H9 (cell line): ENCODE data around the gene ENPP4. TPM values are rescaled to one million over a fixed set of nuclear protein-coding genes. Genes with fewer than 3 reads are reported as not detected.

Experiments used
- DNase-seq: peaks from one replicate; pipeline ENCODE4 v3.0.0-alpha.2; 2017
- H2AFZ ChIP-seq: one replicate; pipeline ENCODE4 v1.6.1; 2013; ENCODE audit warnings: mild to moderate bottlenecking, low read length, control low read depth, moderate library complexity
- H2AK5ac ChIP-seq: 2 replicates; pipeline ENCODE4 v1.6.1; 2013; ENCODE audit warnings: low read length, control low read depth, mixed read lengths; ENCODE audit not compliant: insufficient read length
- H2BK120ac ChIP-seq: one replicate; pipeline ENCODE4 v1.6.1; 2013; ENCODE audit warnings: low read depth, mild to moderate bottlenecking, low read length, control low read depth, inconsistent platforms; ENCODE audit not compliant: poor library complexity, severe bottlenecking
- H2BK12ac ChIP-seq: 2 replicates; pipeline ENCODE4 v1.6.1; 2013; ENCODE audit warnings: low read length, control low read depth, mixed read lengths, low read depth; ENCODE audit not compliant: insufficient read length
- H2BK15ac ChIP-seq: 2 replicates; pipeline ENCODE4 v1.6.1; 2013; ENCODE audit warnings: low read depth, low read length, control low read depth
- H2BK20ac ChIP-seq: one replicate; pipeline ENCODE4 v1.6.1; 2013; ENCODE audit warnings: low read depth, mild to moderate bottlenecking, low read length, control low read depth, inconsistent platforms; ENCODE audit not compliant: poor library complexity, severe bottlenecking
- H2BK5ac ChIP-seq: 2 replicates; pipeline ENCODE4 v1.6.1; 2013; ENCODE audit warnings: low read length, control low read depth, mixed read lengths; ENCODE audit not compliant: insufficient read length
- H3K14ac ChIP-seq: 2 replicates; pipeline ENCODE4 v1.6.1; 2013; ENCODE audit warnings: low read length, control low read depth; ENCODE audit not compliant: insufficient read depth
- H3K18ac ChIP-seq: 2 replicates; pipeline ENCODE4 v1.6.1; 2013; ENCODE audit warnings: low read depth, mild to moderate bottlenecking, mixed read lengths, low read length, control low read depth; ENCODE audit not compliant: insufficient read length
- H3K23ac ChIP-seq: 2 replicates; pipeline ENCODE4 v1.6.1; 2013; ENCODE audit warnings: low read length, control low read depth, mixed read lengths, low read depth; ENCODE audit not compliant: insufficient read length
- H3K23me2 ChIP-seq: 2 replicates; pipeline ENCODE4 v1.6.1; 2013; ENCODE audit warnings: low read depth, mild to moderate bottlenecking, mixed read lengths, low read length, control low read depth; ENCODE audit not compliant: insufficient read length, poor library complexity, severe bottlenecking
- H3K27ac ChIP-seq: 2 replicates; pipeline ENCODE4 v1.5.1; 2013; ENCODE audit warnings: low read length, control low read depth, mixed read lengths, low read depth; ENCODE audit not compliant: insufficient read length
- H3K27me3 ChIP-seq: 2 replicates; pipeline ENCODE4 v1.6.1; 2013; ENCODE audit warnings: low read length, control low read depth, inconsistent platforms; ENCODE audit not compliant: insufficient read depth
- H3K4ac ChIP-seq: 2 replicates; pipeline ENCODE4 v1.6.1; 2013; ENCODE audit warnings: low read depth, mild to moderate bottlenecking, control low read depth, inconsistent platforms, low read length, moderate library complexity
- H3K4me1 ChIP-seq: 2 replicates; pipeline ENCODE4 v1.6.1; 2013; ENCODE audit warnings: low read length, control low read depth, inconsistent platforms; ENCODE audit not compliant: insufficient read depth
- H3K4me2 ChIP-seq: 2 replicates; pipeline ENCODE4 v1.6.1; 2013; ENCODE audit warnings: low read length, control low read depth, mixed read lengths; ENCODE audit not compliant: insufficient read length, insufficient read depth
- H3K56ac ChIP-seq: 2 replicates; pipeline ENCODE4 v1.6.1; 2013; ENCODE audit warnings: low read depth, mild to moderate bottlenecking, mixed read lengths, low read length, control low read depth; ENCODE audit not compliant: insufficient read length
- H3K79me1 ChIP-seq: 2 replicates; pipeline ENCODE4 v1.6.1; 2013; ENCODE audit warnings: low read depth, mild to moderate bottlenecking, moderate library complexity, low read length, control low read depth, inconsistent platforms; ENCODE audit not compliant: insufficient read depth, poor library complexity, severe bottlenecking
- H3K79me2 ChIP-seq: 2 replicates; pipeline ENCODE4 v1.6.1; 2013; ENCODE audit warnings: low read length, control low read depth, inconsistent platforms; ENCODE audit not compliant: insufficient read depth
- H3K9ac ChIP-seq: 2 replicates; pipeline ENCODE4 v1.6.1; 2013; ENCODE audit warnings: low read length, control low read depth, mixed read lengths; ENCODE audit not compliant: insufficient read length; ENCODE audit errors: extremely low read depth
- H3K9me3 ChIP-seq: one replicate; pipeline ENCODE4 v1.6.1; 2013; ENCODE audit warnings: low read depth, low read length, inconsistent platforms; ENCODE audit not compliant: control insufficient read depth
- H3T11ph ChIP-seq: one replicate; pipeline ENCODE4 v1.6.1; 2013; ENCODE audit warnings: mild to moderate bottlenecking, low read length, control low read depth, inconsistent platforms
- H4K20me1 ChIP-seq: one replicate; pipeline ENCODE4 v1.6.1; 2013; ENCODE audit not compliant: control insufficient read depth, insufficient read length, insufficient read depth
- H4K5ac ChIP-seq: 2 replicates; pipeline ENCODE4 v1.6.1; 2013; ENCODE audit warnings: low read depth, mild to moderate bottlenecking, mixed read lengths, low read length, control low read depth; ENCODE audit not compliant: insufficient read length
- H4K8ac ChIP-seq: replicated peaks from 2 replicates; pipeline ENCODE4 v1.6.1; 2013; ENCODE audit warnings: low read length, control low read depth, mixed read lengths, low read depth; ENCODE audit not compliant: insufficient read length
- H4K91ac ChIP-seq: 2 replicates; pipeline ENCODE4 v1.6.1; 2013; ENCODE audit warnings: low read depth, mild to moderate bottlenecking, moderate library complexity, mixed read lengths, low read length, control low read depth; ENCODE audit not compliant: insufficient read length
- H3K27ac Mint-ChIP-seq, 3 experiments: 2 replicates in 2 of 3; 3 replicates in 1 of 3; pipeline ENCODE4 v1.8.0; 2020 to 2021; ENCODE audit warnings: mixed read lengths in 3 of 3, mild to moderate bottlenecking in 1 of 3, moderate library complexity in 1 of 3
- H3K27me3 Mint-ChIP-seq: 2 replicates; pipeline ENCODE4 v1.8.0; 2021; ENCODE audit warnings: low read depth, mild to moderate bottlenecking, moderate library complexity, mixed read lengths
- H3K36me3 Mint-ChIP-seq, 3 experiments: 2 replicates in 2 of 3; 3 replicates in 1 of 3; pipeline ENCODE4 v1.8.0; 2020 to 2021; ENCODE audit warnings: low read depth in 3 of 3, mixed read lengths in 3 of 3; ENCODE audit not compliant: insufficient read depth in 1 of 3
- H3K4me1 Mint-ChIP-seq, 2 experiments: 2 replicates each; pipeline ENCODE4 v1.8.0; 2020; ENCODE audit warnings: mixed read lengths in 2 of 2
- H3K4me3 Mint-ChIP-seq, 2 experiments: 2 replicates in 1 of 2; 3 replicates in 1 of 2; pipeline ENCODE4 v1.8.0; 2020 to 2021; ENCODE audit warnings: mild to moderate bottlenecking in 2 of 2, mixed read lengths in 2 of 2, moderate library complexity in 1 of 2
- H3K9me3 Mint-ChIP-seq, 2 experiments: 2 replicates in 1 of 2; 3 replicates in 1 of 2; pipeline ENCODE4 v1.8.0; 2020; ENCODE audit warnings: mild to moderate bottlenecking in 2 of 2, mixed read lengths in 2 of 2, moderate library complexity in 1 of 2
- WGBS: extraction: QIAGEN DNeasy Blood & Tissue Kit; methylation state at CpG from one replicate; pipeline ENCODE4 v1.1.7; 2013; ENCODE audit warnings: missing lambda C conversion rate, low lambda C conversion rate, mixed read lengths; ENCODE audit not compliant: insufficient read length; ENCODE audit errors: extremely low coverage; 5-methylcytosine and 5-hydroxymethylcytosine counted together
- total RNA-seq: library from RNA; stranded (reverse); gene quantifications from 2 replicates; pipeline ENCODE4 v1.2.1, GENCODE V29; 2021
- TF ChIP-seq, protein P1 (sequence below): fragments of 200-600 bp; sonication (generic); conservative IDR thresholded peaks from 3 replicates; pipeline ENCODE4 v1.8.0; 2021; ENCODE audit warnings: antibody characterized with exemption, mild to moderate bottlenecking

ENPP4 gene
- total RNA-seq, 1 experiment from 2014 or later = 3.2 TPM

DNA sequence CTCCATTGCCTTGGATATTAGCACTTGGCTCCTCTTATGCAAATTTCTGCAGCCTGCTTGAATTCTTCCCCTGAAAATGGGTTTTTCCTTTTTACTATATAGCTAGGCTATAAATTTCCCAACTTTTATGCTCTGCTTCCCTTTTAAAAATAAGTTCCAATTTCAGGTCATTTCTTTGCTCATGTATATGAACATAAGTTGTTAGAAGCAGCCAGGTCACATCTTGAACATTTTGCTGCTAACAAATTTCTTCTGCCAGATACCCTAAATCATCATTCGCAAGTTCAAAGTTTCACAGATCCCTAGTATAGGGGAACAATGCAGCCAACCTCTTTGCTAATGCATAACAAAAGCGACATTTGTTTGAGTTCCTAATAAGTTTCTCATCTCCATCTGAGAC, 34.5 kb upstream of the ENPP4 start:
- Mint-ChIP-seq H3K4me1 (peaks cover 2 to 4% of the 10 kb centered on the region in 2 experiments; a peak in 2 of 4 replicates), H3K27ac (no peak overlapping the region), H3K27me3 (peaks cover 5% of the 10 kb centered on the region; the same call in 1 of the 2 replicates), H3K36me3 (peaks cover 2 to 13% (median 5%) of the 10 kb centered on the region in 3 experiments; a peak in 6 of 7 replicates), H3K4me3 (no peak overlapping the region), H3K9me3 (peaks cover 19 to 28% of the 10 kb centered on the region in 2 experiments)
- no peaks in the 10 kb centered on the region for H3K27me3 ChIP-seq
- H2BK5ac ChIP-seq = no peak overlapping the region
- H3K23me2 ChIP-seq = no peaks in the 10 kb centered on the region
- TF ChIP-seq, protein P1, sequence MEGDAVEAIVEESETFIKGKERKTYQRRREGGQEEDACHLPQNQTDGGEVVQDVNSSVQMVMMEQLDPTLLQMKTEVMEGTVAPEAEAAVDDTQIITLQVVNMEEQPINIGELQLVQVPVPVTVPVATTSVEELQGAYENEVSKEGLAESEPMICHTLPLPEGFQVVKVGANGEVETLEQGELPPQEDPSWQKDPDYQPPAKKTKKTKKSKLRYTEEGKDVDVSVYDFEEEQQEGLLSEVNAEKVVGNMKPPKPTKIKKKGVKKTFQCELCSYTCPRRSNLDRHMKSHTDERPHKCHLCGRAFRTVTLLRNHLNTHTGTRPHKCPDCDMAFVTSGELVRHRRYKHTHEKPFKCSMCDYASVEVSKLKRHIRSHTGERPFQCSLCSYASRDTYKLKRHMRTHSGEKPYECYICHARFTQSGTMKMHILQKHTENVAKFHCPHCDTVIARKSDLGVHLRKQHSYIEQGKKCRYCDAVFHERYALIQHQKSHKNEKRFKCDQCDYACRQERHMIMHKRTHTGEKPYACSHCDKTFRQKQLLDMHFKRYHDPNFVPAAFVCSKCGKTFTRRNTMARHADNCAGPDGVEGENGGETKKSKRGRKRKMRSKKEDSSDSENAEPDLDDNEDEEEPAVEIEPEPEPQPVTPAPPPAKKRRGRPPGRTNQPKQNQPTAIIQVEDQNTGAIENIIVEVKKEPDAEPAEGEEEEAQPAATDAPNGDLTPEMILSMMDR = no peak
- no peak overlapping the region for H3K27ac ChIP-seq
- no peak overlapping the region for H2AK5ac ChIP-seq
- H3K9me3 ChIP-seq = no peaks in the 10 kb centered on the region
- no peak overlapping the region for H3K18ac ChIP-seq
- no peak overlapping the region for H3T11ph ChIP-seq
- no peaks in the 10 kb centered on the region for H3K79me2 ChIP-seq
- H3K23ac ChIP-seq = no peak overlapping the region
- H4K5ac ChIP-seq = no peak overlapping the region
- no peak overlapping the region for H4K8ac ChIP-seq
- DNase-seq = no peak
- no peak overlapping the region for H3K4ac ChIP-seq
- H3K56ac ChIP-seq = no peak overlapping the region
- no peak overlapping the region for H2BK12ac ChIP-seq
- H2BK20ac ChIP-seq = no peak overlapping the region
- no peak overlapping the region for H3K4me2 ChIP-seq
- H3K4me1 ChIP-seq = no peaks in the 10 kb centered on the region
- H4K20me1 ChIP-seq = no peaks in the 10 kb centered on the region
- H3K9ac ChIP-seq = no peak overlapping the region
- no peak overlapping the region for H3K14ac ChIP-seq
- no peak overlapping the region for H4K91ac ChIP-seq
- no peak overlapping the region for H2AFZ ChIP-seq
- no peak overlapping the region for H2BK120ac ChIP-seq
- no peak overlapping the region for H2BK15ac ChIP-seq
- no peaks in the 10 kb centered on the region for H3K79me1 ChIP-seq
- no CpG with 5 or more reads among the region's 2 CpGs for WGBS
